NCI-H2081 treated with DMSO at 0.1 percent for 48 hours (cell line): ENCODE measurements around the gene ELMOD2.
"Not testable (repeated sequence)": the region's sequence is repeated elsewhere in the genome, so short reads cannot be mapped to it uniquely, and the experiment has no call there.

Experiments
- DNase-seq: peaks from one replicate; lab custom pipeline; 2025; lab: John Stamatoyannopoulos, UW

Gene ELMOD2, protein sequence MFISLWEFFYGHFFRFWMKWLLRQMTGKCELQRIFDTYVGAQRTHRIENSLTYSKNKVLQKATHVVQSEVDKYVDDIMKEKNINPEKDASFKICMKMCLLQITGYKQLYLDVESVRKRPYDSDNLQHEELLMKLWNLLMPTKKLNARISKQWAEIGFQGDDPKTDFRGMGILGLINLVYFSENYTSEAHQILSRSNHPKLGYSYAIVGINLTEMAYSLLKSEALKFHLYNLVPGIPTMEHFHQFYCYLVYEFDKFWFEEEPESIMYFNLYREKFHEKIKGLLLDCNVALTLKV

DNA sequence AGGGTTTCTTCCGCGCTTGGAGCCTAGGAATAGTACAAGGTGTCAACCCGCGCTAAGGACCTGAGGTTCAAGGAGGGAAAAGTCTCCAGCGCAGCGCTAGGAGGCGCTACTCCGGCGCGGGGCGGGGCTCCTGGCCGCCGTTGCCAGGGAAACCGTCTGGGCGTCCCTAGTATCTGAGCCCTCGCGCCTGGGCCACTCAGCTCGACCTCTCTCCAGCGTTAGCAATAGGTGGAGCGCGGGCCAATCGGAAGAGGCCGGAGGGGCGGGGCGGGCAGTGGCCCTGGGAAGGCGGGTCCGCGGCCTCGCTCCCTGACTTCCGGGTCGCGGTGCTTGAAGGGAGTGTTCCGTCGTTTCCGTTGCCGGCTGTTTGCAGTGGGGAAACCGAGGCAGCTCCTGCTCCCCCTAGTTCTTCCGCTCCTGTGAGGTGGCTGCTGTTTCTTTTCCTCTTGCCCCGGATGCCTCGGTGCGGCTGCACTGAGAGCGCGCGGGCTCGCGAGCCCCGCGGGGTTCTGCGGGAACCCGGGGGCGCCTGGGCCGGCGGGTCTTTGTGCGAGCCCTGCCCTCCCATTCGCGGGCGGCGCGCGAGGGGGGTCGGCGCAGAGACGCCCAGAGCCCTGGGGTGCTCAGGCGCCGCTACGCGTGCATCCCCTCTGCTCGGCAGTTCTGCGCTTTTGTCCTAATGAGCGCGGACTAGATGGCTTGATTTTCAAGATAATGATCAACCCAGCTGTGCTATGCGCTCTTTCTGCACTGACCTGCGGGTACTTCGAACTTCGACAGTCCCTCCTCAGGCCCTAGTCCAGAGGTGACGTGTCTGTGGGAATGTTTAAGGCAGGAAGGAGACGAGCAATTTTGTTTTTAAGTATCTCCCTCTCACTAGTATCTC, at the start of gene ELMOD2:
ELMOD2 (plus strand) TSS at position 312 of the 886 bp plus-strand sequence. CDS start 1,261 bp downstream, outside the sequence.
- DNase-seq = peak; percentile 60

DNA sequence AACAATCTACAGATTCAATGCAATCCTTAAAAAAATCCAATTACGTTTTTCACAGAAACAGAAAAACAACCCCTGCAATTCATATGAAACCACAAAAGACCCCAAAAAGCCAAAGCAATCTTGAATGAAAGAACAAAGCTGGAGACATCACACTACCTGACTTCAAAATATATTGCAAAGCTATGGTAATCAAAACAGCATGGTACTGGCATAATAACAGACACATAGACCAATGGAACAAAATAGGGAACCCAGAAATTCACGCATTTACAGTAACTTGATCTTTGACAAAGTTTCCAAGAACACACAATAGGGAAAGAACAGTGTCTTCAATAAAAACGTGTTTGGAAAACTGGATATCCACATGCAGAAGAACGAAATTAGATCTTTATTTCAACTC, 40.5 kb upstream of the ELMOD2 start:
- no peak for DNase-seq

DNA sequence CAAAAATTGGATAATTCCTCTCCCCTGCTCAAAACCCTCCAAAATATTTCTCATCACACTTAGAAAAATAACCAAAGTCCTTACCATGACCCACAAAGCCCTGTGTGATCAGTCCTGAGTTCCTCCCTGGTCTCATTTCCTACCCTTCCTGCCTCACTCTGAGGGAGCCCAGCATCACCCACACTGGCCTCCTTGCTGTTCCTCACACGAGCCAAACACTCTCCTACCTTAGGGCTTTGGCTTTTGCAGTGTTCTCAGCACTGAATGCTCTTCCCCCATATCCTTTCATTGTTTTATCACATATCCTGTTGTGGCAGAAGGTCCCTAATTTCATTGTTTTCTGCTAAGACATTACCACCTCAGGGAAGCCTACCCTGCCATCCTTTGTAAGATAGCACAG, 38.0 kb upstream of the ELMOD2 start:
- no peak for DNase-seq

DNA sequence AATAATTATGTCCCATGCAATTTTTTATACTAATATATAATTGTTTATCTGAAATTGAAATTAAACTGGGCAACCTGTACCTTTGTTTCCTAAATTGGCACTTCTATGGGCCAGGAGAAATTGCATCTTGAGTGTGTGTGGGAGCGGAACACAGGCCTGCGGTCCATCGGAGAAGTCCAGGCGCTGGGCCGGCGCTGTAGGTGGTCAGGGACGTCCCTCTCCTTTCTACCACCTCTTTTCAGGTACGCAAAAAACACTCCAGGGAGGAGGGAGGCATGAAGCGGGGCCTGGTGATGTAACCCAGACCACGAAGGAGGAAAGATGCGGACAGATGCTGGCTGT, 26.6 kb upstream of the ELMOD2 start:
- DNase-seq = no peak

DNA sequence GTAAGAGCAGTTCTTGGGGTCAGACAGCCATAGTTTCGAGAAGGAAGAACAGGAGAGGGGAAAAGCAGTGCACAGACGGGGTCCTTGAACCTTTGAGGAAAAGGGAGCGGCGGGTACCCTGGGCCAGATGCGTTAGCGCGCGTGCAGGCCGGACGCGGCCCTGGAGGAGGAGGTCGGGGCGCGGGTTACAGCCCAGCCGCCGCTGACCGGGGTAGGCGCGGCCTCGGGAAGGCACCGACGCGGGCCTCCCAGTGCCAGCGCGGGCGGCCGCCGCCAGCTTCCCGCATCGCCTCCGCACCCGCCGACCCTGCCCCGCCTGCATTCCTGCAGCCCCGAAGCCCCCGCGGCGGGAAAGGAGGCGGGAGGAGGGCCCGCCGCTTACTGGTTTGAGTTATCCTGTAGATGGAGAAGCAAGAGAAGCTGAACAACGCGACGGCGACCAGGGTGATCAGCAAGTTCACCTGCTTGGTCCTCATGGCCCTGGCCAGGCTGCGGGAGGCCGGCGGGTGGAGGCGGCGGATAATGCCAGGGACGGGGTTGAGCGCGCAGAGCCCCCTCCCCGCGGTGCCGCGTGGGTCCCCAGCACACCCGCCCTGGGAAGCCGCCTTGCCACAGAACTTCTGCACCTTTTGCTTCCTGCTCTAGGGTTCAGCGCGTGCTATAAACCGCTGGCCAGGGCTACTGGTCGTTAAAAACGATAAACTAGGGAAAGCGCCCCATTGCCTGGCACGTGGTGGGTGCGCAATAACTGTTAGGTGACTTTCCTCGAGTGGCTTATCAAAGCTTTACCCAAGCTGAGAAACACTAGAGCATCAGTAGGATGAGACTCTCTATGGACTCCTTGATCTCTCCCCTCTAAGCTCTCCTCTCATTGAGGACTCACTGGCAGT, 26.0 kb upstream of the ELMOD2 start, which contains the start of gene MGAT4D:
MGAT4D (minus strand) TSS at position 547 of the 890 bp plus-strand sequence; CDS start at position 476, 71 bp downstream.
- no peak for DNase-seq

DNA sequence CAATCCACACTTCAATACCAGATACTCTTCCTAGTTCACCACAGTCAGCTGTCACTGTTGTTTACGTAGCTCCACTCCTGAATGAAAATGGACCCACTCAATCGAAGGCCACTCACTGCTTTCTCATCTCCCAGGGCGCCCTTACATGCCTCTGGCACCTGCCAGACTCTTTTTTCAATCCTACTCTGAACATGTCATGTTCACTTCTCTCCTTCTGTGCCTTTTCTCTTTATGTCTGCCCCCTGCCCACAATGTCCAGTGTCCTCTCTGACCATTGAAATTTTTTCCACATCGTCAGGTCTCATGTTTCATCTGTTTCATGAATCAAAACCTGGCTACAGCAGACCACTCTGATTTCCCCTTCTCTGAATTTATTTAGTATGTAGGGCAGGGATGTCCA, 24.6 kb upstream of the ELMOD2 start:
- no peak for DNase-seq

DNA sequence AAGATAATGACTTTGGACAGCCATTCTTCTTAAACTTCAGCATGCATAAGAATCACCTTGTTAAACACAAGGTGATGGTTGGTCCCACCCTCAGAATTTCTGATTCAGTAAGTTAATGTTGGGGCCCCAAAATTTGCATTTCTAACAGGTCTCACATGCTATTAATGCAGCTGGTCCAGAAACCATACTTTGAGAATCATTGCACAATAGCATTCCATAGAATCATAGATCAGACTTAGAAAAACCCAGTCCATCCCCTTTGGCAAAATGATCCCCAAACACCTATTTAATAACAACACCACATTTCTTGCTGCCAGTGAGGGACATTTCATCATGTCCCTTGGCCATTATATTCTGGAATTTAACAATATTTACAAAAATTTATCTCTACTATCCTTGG, 19.7 kb upstream of the ELMOD2 start:
- no peak for DNase-seq

DNA sequence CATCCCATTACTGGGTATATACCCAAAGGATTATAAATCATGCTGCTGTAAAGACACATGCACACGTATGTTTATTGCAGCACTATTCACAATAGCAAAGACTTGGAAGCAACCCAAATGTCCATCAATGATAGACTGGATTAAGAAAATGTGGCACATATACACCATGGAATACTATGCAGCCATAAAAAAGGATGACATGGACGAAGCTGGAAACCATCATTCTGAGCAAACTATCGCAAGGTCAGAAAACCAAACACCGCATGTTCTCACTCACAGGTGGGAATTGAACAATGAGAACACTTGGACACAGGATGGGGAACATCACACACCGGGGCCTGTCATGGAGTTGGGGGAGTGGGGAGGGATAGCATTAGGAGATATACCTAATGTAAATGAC, 10.2 kb upstream of the ELMOD2 start:
- DNase-seq = not testable (repeated sequence)

DNA sequence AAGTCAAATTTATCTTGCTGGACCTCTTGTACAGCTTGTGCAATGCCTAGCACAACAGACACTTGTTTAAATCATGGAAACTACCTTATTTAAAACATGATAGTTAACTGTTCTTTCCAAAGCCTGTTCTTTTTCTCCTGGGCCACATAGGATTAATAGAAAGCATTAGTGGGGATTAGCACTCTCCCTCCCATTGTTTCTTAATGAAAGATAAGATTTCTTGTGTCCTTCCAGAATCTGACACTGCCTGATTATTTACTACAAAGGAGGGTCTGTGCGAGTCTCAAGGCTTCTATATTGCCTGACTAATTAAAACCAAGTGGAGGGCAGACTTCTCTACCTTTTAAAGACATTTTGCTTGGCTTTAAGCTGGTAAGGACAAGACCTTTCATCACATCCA, 8.5 kb upstream of the ELMOD2 start:
- no peak for DNase-seq

DNA sequence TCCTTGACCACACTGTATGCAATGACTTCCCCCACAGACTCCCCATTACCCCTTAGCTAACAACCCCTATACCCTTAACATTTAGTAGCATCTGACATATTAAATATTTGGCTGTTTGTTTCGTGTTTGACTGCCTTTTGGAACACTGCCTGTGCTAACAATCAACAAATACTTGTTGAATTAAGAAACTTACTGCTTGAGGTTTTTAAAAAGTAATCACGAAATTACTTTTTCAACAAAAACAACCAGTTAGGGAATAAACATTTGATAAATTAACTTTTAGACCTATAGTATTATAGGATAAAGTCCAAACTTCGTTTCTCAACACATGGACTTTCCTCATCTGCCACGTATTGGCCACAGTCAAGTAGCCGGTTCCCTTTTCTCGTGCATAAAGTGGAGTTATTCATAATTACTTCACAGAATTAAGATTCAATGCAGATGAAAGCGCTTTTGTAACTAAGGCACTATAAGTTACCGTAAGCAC, 555 bp upstream of the ELMOD2 start:
- DNase-seq = no peak

DNA sequence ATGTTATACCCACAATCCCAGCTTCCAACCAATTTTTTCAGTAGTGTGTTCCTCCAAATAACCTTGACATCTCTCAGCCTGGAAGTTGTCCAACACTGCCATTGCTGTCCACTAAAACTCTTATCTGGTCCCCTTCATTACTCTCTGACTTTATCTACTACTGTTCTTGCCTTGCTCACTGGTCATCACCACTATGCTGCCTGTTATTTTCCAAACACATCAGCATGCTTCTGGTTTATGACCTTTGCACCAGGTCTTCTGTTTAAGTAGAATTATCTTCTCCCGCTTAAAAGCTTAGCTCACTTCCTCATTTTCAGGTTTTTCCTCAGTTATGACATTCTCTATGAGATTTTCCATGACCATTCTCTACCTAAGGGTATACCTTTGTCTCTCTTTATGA, 5.5 kb downstream of the ELMOD2 start:
- no peak for DNase-seq

DNA sequence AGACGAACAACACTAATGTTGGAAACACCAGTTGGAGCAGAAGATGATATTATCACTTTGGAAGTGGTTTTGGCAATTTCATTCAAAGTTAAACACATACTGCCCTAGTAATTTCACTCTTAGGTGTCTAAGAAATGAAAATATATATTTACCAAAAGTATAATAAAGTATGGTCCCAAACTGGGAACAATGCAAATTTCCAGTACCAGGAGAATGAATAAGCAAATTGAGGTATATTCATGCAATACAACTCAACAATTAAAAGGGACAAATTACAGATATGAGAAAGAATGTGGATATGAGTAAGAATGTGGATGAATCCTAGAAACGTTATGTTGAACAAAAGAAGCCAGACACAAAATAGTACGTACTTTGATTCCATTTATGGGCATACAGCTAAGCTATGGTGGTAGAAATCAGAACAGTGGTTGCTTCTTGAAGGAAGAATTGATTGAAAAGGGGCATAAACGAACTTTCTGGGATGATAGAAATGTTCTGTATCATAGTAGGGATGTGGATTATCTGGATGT, 10.0 kb downstream of the ELMOD2 start:
- no peak for DNase-seq

DNA sequence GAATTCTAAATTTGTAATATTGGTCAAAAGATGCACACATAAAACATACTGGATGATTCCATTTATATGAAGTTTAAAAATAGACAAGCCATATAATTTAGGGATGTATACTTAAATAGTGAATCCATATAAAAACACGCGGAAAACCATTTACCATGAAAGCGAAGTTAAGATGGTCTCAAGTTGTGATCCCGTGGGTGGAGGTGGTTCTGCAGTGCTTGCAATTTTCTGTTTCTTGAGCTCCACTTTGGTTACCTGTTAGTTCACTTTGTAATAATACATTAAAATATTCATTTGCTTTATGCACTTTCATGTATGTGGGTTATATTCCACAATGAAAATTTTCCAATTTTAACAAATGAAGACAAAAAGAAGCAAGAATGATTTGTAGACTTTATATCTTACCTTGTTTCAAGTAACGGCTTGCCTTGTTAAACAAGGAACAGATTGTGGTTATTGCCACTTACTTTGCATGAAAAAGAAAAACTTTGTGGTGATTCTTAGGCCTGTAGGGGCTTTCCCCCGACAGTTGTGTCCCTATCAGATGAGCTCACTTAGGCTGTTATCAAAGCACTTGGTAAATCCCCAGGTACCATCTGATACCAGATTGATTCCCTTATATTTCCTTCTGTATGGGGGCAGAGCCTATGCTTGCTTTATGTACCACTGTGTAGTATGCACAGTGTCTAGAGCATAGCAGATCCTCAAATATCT, 32.6 kb downstream of the ELMOD2 start:
- DNase-seq = no peak

DNA sequence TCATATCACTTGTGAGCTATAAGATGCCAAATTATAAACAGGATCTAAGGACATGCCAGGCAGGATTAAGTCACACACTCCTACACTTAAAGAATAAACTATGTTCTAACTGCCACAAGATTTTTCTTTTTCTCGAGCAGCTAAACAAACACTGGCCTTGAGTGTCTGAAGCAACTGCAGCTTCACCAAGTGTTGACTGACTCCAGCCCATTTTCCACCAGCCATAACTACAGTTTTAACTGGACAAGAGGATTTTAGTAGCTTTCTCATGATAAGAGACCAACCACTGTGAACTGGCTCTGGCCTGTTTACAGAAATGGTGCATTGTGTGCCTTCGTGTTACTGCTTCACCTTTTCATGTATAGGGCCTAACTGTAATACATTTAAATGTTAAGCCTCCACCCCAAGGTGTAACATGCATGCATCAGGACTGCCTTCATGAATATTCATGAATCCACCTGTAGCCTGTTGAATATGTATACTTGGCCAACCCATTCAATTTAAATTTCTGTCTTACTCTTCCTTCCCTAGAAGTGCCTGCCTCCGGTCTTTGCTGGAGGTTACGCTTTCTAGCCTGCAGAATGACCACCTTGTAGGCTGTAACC, 34.0 kb downstream of the ELMOD2 start:
- no peak for DNase-seq

DNA sequence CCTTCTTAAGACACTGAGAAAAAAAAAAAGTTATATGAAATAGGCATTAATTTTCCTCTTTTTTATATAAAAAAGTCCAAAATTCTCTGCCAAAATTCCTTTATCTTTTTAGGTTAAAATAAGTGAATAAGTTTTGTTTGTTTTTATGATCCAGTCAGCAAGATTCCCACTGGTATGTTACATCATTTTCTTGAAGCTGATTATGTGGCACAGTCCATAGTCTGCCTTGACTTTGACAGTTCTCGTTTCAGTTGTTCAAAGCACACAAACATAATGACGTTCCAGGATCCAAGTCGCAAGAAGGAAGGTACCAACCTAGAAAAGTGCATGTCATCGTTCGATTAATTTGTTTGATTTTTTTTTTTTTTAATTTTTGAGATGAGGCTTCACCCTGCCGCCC, 35.7 kb downstream of the ELMOD2 start:
- no peak for DNase-seq

DNA sequence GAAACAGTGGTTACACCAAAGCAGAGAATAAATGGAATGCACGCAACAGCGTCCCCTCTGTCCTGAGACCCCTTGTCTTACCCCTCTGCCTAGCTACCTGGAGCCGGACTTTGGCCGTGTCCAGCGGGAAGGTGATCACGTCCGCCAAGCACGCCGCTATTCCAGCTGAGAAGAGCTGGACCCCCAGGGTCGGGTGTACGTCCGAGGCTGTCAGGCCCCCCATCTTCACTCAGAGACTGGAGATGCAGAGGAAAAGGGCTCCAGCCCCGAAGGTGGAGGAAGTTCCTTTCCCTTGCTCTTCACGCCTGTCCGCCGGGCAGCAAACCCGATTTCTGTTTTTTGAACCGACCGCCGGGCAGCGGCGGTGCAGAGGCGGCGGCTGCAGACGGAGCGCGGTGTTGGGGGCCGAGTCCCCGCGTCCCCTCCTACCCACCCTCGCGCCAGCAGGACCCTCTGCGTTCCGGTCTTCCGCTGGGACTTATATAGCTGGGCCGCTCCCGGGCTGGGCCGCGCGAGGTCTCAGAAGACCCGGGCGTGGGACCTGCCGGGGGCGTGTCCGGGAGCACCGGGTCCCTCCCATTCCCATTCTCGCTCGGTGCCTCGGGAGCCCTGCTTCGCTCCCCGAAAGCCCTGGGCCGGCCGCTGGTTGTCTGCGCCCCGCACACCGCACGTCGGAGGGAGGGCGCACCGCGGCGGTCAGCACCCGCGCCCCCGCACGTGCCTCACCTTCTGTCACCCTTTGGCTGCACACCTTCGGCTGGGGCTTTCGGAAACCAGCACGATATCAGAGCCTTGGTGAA, 44.7 kb downstream of the ELMOD2 start, which contains the start of gene UCP1:
UCP1 (minus strand) TSS at position 455 of the 800 bp plus-strand sequence; CDS start at position 223, 232 bp downstream.
- no peak for DNase-seq

DNA sequence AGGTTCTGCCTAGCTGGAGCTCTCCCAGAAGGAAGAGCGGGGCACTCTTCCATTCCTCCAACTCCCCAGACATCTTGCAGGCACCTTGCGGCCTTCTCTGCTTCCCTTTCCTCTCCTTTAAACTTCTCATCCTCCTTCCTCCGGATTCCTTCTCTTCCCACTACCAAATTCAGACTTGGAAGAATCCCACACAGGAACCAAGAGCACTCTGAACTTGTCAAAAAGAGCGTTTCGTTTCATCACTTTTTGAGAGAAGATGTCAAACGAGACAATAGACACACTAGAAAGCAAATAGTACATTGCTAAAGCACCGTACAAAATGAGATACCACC, 45.3 kb downstream of the ELMOD2 start:
- no peak for DNase-seq

DNA sequence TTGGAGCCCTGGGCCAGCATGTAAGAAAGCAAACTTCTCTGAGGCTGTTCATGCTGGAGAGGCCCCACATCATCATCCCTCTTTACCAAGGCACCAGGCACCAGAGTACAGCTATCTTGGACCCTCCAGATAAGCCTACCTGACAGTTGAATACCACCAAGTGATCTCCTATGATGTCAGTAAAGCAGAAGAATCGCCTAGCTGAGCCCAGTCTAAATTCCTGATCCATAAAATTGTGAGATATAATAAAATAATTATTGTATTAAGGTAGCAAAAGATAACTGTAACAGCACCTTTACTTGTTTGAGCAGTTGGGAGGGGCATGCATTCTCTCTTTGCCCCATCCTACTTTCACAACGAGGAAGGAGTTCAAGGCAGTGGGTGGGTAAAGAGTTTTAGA, 47.7 kb downstream of the ELMOD2 start:
- no peak for DNase-seq

DNA sequence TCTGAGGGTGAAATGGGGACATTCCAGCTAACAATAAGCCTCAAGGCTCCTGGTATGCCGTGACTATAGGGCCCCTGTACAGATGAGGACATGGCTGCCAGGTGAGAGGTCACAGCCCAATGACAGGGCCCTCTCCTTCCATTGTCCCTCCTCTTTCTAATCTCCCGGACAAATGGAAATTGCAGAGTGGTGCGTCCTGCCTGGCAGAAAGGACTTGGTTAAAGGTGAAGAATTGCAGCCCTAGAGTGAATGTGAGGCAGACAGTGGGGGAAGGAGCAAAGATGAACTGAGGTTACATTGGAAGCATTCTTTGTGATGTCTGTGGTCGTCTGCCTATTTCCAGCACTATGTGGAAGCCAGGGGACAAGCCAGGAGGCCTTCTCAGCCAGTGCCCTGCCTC, 51.5 kb downstream of the ELMOD2 start:
- no peak for DNase-seq

DNA sequence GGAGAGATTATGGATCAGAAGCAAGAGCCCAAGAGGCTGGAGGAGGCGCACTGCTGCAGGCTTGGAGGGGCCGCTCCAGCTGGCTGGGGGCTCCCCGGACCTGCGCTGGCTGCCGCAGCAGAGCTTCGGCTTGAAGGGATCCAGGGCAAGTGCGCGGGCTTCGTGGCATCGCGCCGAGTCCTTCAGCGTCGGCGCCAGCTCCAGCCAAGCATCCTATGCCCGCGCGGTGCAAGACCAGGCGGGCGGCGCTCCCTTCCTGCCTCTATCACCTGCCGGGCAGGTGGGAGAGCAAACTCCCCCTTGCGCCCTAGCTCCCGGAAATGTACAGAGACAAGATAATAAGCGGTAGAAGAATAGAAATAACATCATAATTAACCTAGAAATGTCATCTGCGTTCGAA, 55.3 kb downstream of the ELMOD2 start:
- no peak for DNase-seq
